PC-9 (cell line): ENCODE data around the gene TOPBP1. TPM values are rescaled to one million over a fixed set of nuclear protein-coding genes. Genes with fewer than 3 reads are reported as not detected.

Experiments
- BruUV-seq: library from RNA; stranded (reverse); fragments of 400-500 nt; replicated peaks from 2 replicates; lab custom pipeline; 2021; lab: Mats Ljungman, UMichigan
- CTCF ChIA-PET: fragments of 300-600 bp; sonication (Branson Sonifier 250); formaldehyde crosslinking; loops from one replicate; lab custom pipeline; 2022; ENCODE audit warnings: antibody characterized with exemption; lab: Charles Lee
- POLR2A ChIA-PET: fragments of 300-600 bp; sonication (Branson Sonifier 250); formaldehyde crosslinking; loops from one replicate; lab custom pipeline; 2022; ENCODE audit warnings: antibody characterized with exemption; ENCODE audit not compliant: unreplicated experiment; lab: Charles Lee
- DNase-seq, 2 experiments: peaks; one replicate each; pipeline versions ENCODE4 v3.0.0 to v3.0.0-alpha.2; 2015 to 2022; ENCODE audit warnings: mixed read lengths in 1 of 2
- H2AFZ ChIP-seq: fragments of 200-600 bp; sonication (generic); 2 replicates; pipeline ENCODE4 v1.8.1; 2017; ENCODE audit warnings: antibody characterized with exemption
- H3F3A ChIP-seq: fragments of 200-600 bp; sonication (generic); 2 replicates; pipeline ENCODE4 v1.8.1; 2017; ENCODE audit warnings: antibody characterized with exemption, mild to moderate bottlenecking, low read depth; ENCODE audit not compliant: insufficient read depth
- H3K27ac ChIP-seq: fragments of 200-600 bp; sonication (generic); 2 replicates; pipeline ENCODE4 v1.6.1; 2016; ENCODE audit warnings: mixed run types
- H3K27me3 ChIP-seq: fragments of 200-600 bp; sonication (generic); 2 replicates; pipeline ENCODE4 v1.6.1; 2016; ENCODE audit warnings: low read depth, mixed run types; ENCODE audit not compliant: insufficient read depth
- H3K36me3 ChIP-seq: fragments of 200-600 bp; sonication (generic); 2 replicates; pipeline ENCODE4 v1.6.1; 2016; ENCODE audit warnings: low read depth, mixed run types
- H3K4me1 ChIP-seq: fragments of 200-600 bp; sonication (generic); replicated peaks from 2 replicates; pipeline ENCODE4 v1.6.1; 2016; ENCODE audit warnings: mixed run types; ENCODE audit not compliant: insufficient read depth
- H3K4me2 ChIP-seq: fragments of 200-600 bp; sonication (generic); 2 replicates; pipeline ENCODE4 v1.6.1; 2017; ENCODE audit warnings: mixed run types
- H3K4me3 ChIP-seq: fragments of 200-600 bp; sonication (generic); 2 replicates; pipeline ENCODE4 v1.6.1; 2016; ENCODE audit warnings: mixed run types
- H3K79me2 ChIP-seq: fragments of 200-600 bp; sonication (generic); 2 replicates; pipeline ENCODE4 v1.6.1; 2017; ENCODE audit warnings: low read depth, mixed run types
- H3K9me2 ChIP-seq: fragments of 200-600 bp; sonication (generic); 2 replicates; pipeline ENCODE4 v1.8.1; 2017; ENCODE audit warnings: mild to moderate bottlenecking; ENCODE audit not compliant: insufficient read depth
- H3K9me3 ChIP-seq: fragments of 200-600 bp; sonication (generic); 2 replicates; pipeline ENCODE4 v1.8.1; 2016; ENCODE audit warnings: low read depth; ENCODE audit not compliant: insufficient read depth
- H4K20me1 ChIP-seq: fragments of 200-600 bp; sonication (generic); 2 replicates; pipeline ENCODE4 v1.8.1; 2017; ENCODE audit not compliant: insufficient read depth
- CTCF ChIP-seq: fragments of 200-600 bp; sonication (generic); conservative IDR thresholded peaks from 2 replicates; pipeline ENCODE4 v1.6.1; 2017; ENCODE audit warnings: mixed run types, antibody characterized with exemption, mild to moderate bottlenecking, moderate library complexity
- EZH2 ChIP-seq: fragments of 200-600 bp; sonication (generic); IDR thresholded peaks from 2 replicates; pipeline ENCODE4 v1.8.0; 2017; ENCODE audit warnings: antibody characterized with exemption, low read depth
- intact Hi-C: fragments of 100-400 bp; cut with micrococcal nuclease; formaldehyde crosslinking; loops from one replicate; pipeline ENCODE4 v1.10.0; 2022; ENCODE audit not compliant: unreplicated experiment
- total RNA-seq: library from RNA; stranded (reverse); gene quantifications from 2 replicates; pipeline ENCODE4 v1.2.3, GENCODE V29; 2021

Gene TOPBP1
- total RNA-seq, 1 experiment from 2014 or later: 52.2 TPM

DNA sequence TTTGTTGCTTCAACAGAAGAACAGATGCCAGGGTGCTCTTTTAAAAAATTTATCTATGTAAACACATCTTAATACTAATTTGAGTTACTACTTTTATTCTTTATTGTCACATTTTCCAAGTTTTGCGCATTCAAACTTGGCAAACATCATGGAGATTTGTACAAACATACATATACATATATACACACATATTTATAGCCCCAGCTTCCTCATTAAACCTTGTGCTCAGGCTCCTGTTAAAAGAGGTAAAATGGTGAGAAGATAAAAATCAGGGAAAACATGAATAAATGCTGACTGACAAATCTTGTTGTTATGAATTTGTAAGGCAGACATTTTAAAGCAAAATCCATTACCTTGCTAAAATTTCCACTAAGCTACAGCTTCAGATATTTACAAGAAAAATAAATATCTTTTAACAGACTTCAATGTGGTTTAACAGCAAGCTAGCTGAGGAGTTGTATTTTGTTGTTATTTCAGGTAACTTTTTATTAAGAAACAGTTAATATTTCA lies 61.1 kb downstream of the TOPBP1 start:
- ChIA-PET POLR2A (interaction anchor here (0.9 kb wide), 1 partner anchor 28 kb away, joined by 10 read pairs; no protein-coding TSS in a partner anchor), CTCF (no interaction called here)
- no peak for TF ChIP-seq CTCF
- no peak for TF ChIP-seq EZH2

DNA sequence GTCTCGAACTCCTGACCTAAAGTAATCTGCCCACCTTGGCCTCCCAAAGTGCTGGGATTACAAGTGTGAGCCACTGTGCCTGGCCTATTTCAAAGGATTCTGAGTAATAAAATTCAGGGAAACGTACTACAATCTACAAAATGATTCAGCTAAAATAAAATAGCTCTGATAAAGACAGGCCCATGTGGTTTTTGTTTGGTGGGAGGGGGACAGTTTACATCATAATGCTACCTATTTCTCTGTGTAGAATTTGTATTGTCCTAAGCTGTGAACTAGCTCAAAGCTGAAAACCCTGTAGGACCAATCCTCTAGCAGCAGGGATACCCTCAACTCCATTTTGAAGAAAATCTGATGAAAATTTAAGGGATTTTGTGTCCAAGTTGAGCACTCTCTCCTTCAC lies 62.5 kb downstream of the TOPBP1 start:
- BruUV-seq: no TSS peak
- no peak for DNase-seq
- Histone ChIP-seq H3K4me1 (no peaks in the 10 kb centered on the region), H3K9me2 (no peaks in the 10 kb centered on the region), H3K4me2 (no peak overlapping the region), H3K36me3 (no peaks in the 10 kb centered on the region), H3K27ac (no peak overlapping the region), H3K27me3 (no peaks in the 10 kb centered on the region), H3K4me3 (no peak overlapping the region), H3F3A (0 out of 2 replicates have a peak, but pooled peaks cover 3% of the 10 kb centered on the region), H2AFZ (no peak overlapping the region), H4K20me1 (no peaks in the 10 kb centered on the region), H3K79me2 (no peaks in the 10 kb centered on the region), H3K9me3 (no peaks in the 10 kb centered on the region)
- ChIA-PET POLR2A (no interaction called here), CTCF (no interaction called here)
- intact Hi-C loops: no loop called here
- TF ChIP-seq CTCF (no peak), EZH2 (no peak)

More for the DNA sequence above, 61.1 kb downstream of the TOPBP1 start:
- Histone ChIP-seq H3K9me3 (no peaks in the 10 kb centered on the region), H3K79me2 (no peaks in the 10 kb centered on the region), H2AFZ (no peak overlapping the region), H3K36me3 (no peaks in the 10 kb centered on the region), H3K9me2 (no peaks in the 10 kb centered on the region), H3K27ac (no peak overlapping the region), H3F3A (0 out of 2 replicates have a peak, but pooled peaks cover 1% of the 10 kb centered on the region), H3K27me3 (no peaks in the 10 kb centered on the region), H3K4me3 (no peak overlapping the region), H3K4me1 (no peaks in the 10 kb centered on the region), H3K4me2 (no peak overlapping the region), H4K20me1 (no peaks in the 10 kb centered on the region)
- no TSS peak for BruUV-seq
- intact Hi-C loops: no loop called here
- DNase-seq: no peak

- intact Hi-C loops: no loop called here
- H3K79me2 ChIP-seq: no peaks in the 10 kb centered on the region
- H2AFZ ChIP-seq: no peak overlapping the region
- 0 out of 2 replicates have a peak, but pooled peaks cover 5% of the 10 kb centered on the region for H3F3A ChIP-seq
- no TSS peak for BruUV-seq
- H3K36me3 ChIP-seq: no peaks in the 10 kb centered on the region
- ChIA-PET POLR2A (no interaction called here), CTCF (no interaction called here)
- no peaks in the 10 kb centered on the region for H4K20me1 ChIP-seq
- no peak overlapping the region for H3K4me2 ChIP-seq
- no peaks in the 10 kb centered on the region for H3K9me3 ChIP-seq
- DNase-seq: no peak
- TF ChIP-seq CTCF (no peak), EZH2 (no peak)
- peaks cover 5% of the 10 kb centered on the region; the same call in 1 of the 2 replicates for H3K4me1 ChIP-seq
- H3K4me3 ChIP-seq: no peak overlapping the region
- H3K27ac ChIP-seq: 0 out of 2 replicates have a peak overlapping the region, but pooled peaks have one; percentile 25
- no peaks in the 10 kb centered on the region for H3K27me3 ChIP-seq
- no peaks in the 10 kb centered on the region for H3K9me2 ChIP-seq
These were observed 63.3 kb downstream of the TOPBP1 start for GRCh38 chr3:133598405-133598804.
